Tibial artery (tissue), 4 donors: ENCODE results near the gene VWCE.

ENCODE experiments used
- DNase-seq, 2 donors: peaks; one replicate each; pipeline ENCODE4 v3.0.0-alpha.2; 2019
- H3K27ac ChIP-seq, 2 donors: fragments of 200-600 bp; sonication (generic) in 1 of 2; 1 replicate in 1 of 2; 2 replicates in 1 of 2; pipeline ENCODE4 v1.5.1; 2018 to 2019; ENCODE audit warnings: mild to moderate bottlenecking in 1 of 2
- H3K27me3 ChIP-seq, 2 donors: fragments of 200-600 bp; sonication (generic) in 1 of 2; one replicate each; pipeline versions ENCODE4 v1.5.1 to v1.6.0; 2016 to 2019
- H3K36me3 ChIP-seq, 3 donors: fragments of 200-600 bp; sonication (generic) in 2 of 3; one replicate each; pipeline ENCODE4 v1.5.1; 2016 to 2019; ENCODE audit warnings: mild to moderate bottlenecking in 2 of 3
- H3K4me1 ChIP-seq, 4 donors: fragments of 200-600 bp; sonication (generic) in 2 of 4; 1 replicate in 3 of 4; 2 replicates in 1 of 4; pipeline ENCODE4 v1.5.1; 2016 to 2019
- H3K4me3 ChIP-seq, 2 donors: fragments of 200-600 bp; sonication (generic) in 1 of 2; 1 replicate in 1 of 2; 2 replicates in 1 of 2; pipeline ENCODE4 v1.5.1; 2018 to 2019; ENCODE audit warnings: mild to moderate bottlenecking in 2 of 2
- H3K9me3 ChIP-seq, 3 donors: fragments of 200-600 bp; sonication (generic) in 1 of 3; one replicate each; pipeline ENCODE4 v1.5.1; 2016 to 2019
- CTCF ChIP-seq, 2 experiments: fragments of 200-600 bp in 1 of 2; fragments of 450-650 bp in 1 of 2; IDR thresholded peaks; one replicate each; pipeline ENCODE4 v1.5.1; 2017 to 2019; ENCODE audit warnings: antibody characterized with exemption in 2 of 2, mild to moderate bottlenecking in 1 of 2, moderate library complexity in 1 of 2
- intact Hi-C: fragments of 100-400 bp; cut with DNase I; formaldehyde crosslinking; loops from one replicate; pipeline ENCODE4 v1.15.0; 2023; ENCODE audit warnings: low total_unique reads

The VWCE gene

GRCh38 chr11:61331651-61332050 lies 36.5 kb upstream of the VWCE start:
- TF ChIP-seq CTCF (IDR thresholded peaks at IDR 0.05), result no peak
- peak overlapping the region; percentile 90 to 99 for H3K4me3 ChIP-seq
- no peaks in the 10 kb centered on the region for H3K9me3 ChIP-seq
- peak overlapping the region; percentile 92 to 93 for H3K27ac ChIP-seq
- DNase-seq, result no peak
- intact Hi-C loops, result no loop called here
- H3K27me3 ChIP-seq, result no peaks in the 10 kb centered on the region
- H3K36me3 ChIP-seq, result peaks cover 10 to 27% (median 23%) of the 10 kb centered on the region in 3 donors
- H3K4me1 ChIP-seq, result peaks cover 0 to 39% (median 22%) of the 10 kb centered on the region in 4 donors

- Histone ChIP-seq H3K36me3 (peaks cover 28 to 45% (median 39%) of the 10 kb centered on the region in 3 donors), H3K4me3 (no peak overlapping the region), H3K27ac (no peak overlapping the region), H3K9me3 (no peaks in the 10 kb centered on the region), H3K27me3 (no peaks in the 10 kb centered on the region), H3K4me1 (peaks cover 0 to 26% (median 21%) of the 10 kb centered on the region in 4 donors)
- DNase-seq, result no peak
- no peak for TF ChIP-seq CTCF (IDR thresholded peaks at IDR 0.05)
- intact Hi-C loops, result no loop called here
These were observed 34.8 kb upstream of the VWCE start for GRCh38 chr11:61329871-61330270.

- H3K4me1 ChIP-seq, result peaks cover 0 to 21% (median 16%) of the 10 kb centered on the region in 4 donors
- TF ChIP-seq CTCF (IDR thresholded peaks at IDR 0.05), result no peak
- peaks cover 42 to 60% (median 54%) of the 10 kb centered on the region in 3 donors for H3K36me3 ChIP-seq
- H3K27ac ChIP-seq, result no peak overlapping the region
- intact Hi-C loops, result no loop called here
- no peak overlapping the region for H3K4me3 ChIP-seq
- H3K27me3 ChIP-seq, result no peaks in the 10 kb centered on the region
- H3K9me3 ChIP-seq, result no peaks in the 10 kb centered on the region
- no peak for DNase-seq
These were observed 33.2 kb upstream of the VWCE start for GRCh38 chr11:61328351-61328750.

GRCh38 chr11:61327669-61328071 lies 32.6 kb upstream of the VWCE start:
- H3K36me3 ChIP-seq, result peaks cover 48 to 67% (median 61%) of the 10 kb centered on the region in 3 donors
- no peaks in the 10 kb centered on the region for H3K27me3 ChIP-seq
- H3K27ac ChIP-seq, result no peak overlapping the region
- intact Hi-C loops, result no loop called here
- H3K9me3 ChIP-seq, result no peaks in the 10 kb centered on the region
- H3K4me1 ChIP-seq, result peaks cover 0 to 21% (median 16%) of the 10 kb centered on the region in 4 donors
- H3K4me3 ChIP-seq, result no peak overlapping the region
- DNase-seq, result no peak
- no peak for TF ChIP-seq CTCF (IDR thresholded peaks at IDR 0.05)

DNA sequence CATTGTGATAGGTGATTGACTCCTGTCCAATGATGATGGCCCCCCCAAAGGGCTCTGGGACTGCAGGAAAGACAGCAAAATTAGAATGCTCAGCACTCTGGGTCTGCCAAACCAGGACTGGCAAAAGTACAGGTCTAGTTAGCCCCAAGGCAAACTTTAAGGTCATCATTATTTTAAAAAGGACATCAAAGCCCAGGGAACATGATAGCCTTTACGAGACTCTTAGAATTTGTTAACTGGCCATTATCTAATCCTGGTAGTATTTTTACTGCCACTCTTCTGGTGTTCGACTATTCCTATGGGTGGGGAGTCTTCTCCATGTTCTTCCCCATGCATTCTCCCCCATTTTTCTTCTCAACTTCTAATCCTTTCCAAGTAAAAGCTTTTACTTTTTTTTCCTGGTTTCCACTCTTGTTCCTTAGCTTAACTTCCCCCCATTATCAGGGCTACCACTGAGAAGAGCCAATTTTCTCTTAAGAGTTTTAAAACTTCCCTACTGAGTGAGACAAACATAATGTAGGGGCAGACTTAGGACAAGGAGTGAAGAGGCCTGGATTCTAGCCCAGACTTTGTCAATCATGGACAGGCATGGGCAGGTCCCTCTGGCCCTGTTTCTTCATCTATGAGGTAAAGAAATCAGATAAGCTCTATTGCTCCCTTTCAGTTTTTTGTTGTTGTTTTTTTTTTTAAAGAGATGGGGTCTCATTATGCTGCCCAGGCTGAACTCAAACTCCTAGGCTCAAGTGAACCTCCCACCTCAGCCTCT lies 30.7 kb upstream of the VWCE start:
- Histone ChIP-seq H3K27ac (no peak overlapping the region), H3K27me3 (no peaks in the 10 kb centered on the region), H3K9me3 (no peaks in the 10 kb centered on the region), H3K4me3 (no peak overlapping the region), H3K4me1 (peaks cover 0 to 6% (median 3%) of the 10 kb centered on the region in 4 donors), H3K36me3 (peaks cover 67 to 85% (median 79%) of the 10 kb centered on the region in 3 donors)
- TF ChIP-seq CTCF (IDR thresholded peaks at IDR 0.05), result no peak
- DNase-seq, result no peak
- intact Hi-C loops, result no loop called here
